Gastroesophageal sphincter (tissue), 4 donors: ENCODE measurements around the gene PACRG. TPM values are rescaled to one million over a fixed set of nuclear protein-coding genes. Genes with fewer than 3 reads are reported as not detected.

Experiments
- ATAC-seq: fragments of 150-250 bp; one replicate; pipeline ENCODE4 v1.9.1; 2016; ENCODE audit warnings: mild to moderate bottlenecking, moderate library complexity
- H3K27ac ChIP-seq, 4 donors: fragments of 200-600 bp; sonication (generic) in 3 of 4; 1 replicate in 3 of 4; 2 replicates in 1 of 4; pipeline ENCODE4 v1.5.1; 2016 to 2019
- H3K27me3 ChIP-seq: fragments of 200-600 bp; sonication (generic); one replicate; pipeline ENCODE4 v1.5.1; 2019
- H3K36me3 ChIP-seq, 2 donors: fragments of 200-600 bp; sonication (generic); one replicate each; pipeline ENCODE4 v1.5.1; 2019; ENCODE audit warnings: control low read depth in 1 of 2
- H3K4me1 ChIP-seq, 3 donors: fragments of 200-600 bp; sonication (generic); 1 replicate in 2 of 3; 2 replicates in 1 of 3; pipeline ENCODE4 v1.5.1; 2016 to 2019; ENCODE audit warnings: control low read depth in 2 of 3
- H3K4me3 ChIP-seq, 2 donors: fragments of 200-600 bp; sonication (generic); one replicate each; pipeline ENCODE4 v1.5.1; 2019; ENCODE audit warnings: mild to moderate bottlenecking in 1 of 2, moderate library complexity in 1 of 2
- H3K9me3 ChIP-seq, 3 donors: fragments of 200-600 bp; sonication (generic); one replicate each; pipeline ENCODE4 v1.5.1; 2017 to 2019; ENCODE audit warnings: control low read depth in 2 of 3
- EP300 ChIP-seq: sonication (generic); formaldehyde crosslinking; IDR thresholded peaks from one replicate; pipeline ENCODE4 v1.6.1; 2017; ENCODE audit warnings: antibody characterized with exemption, mild to moderate bottlenecking
- POLR2A ChIP-seq, 2 donors: fragments of 450-650 bp; IDR thresholded peaks; one replicate each; pipeline ENCODE4 v1.6.1; 2017; ENCODE audit warnings: antibody characterized with exemption in 2 of 2, mild to moderate bottlenecking in 2 of 2, moderate library complexity in 1 of 2
- POLR2AphosphoS5 ChIP-seq: sonication (generic); formaldehyde crosslinking; IDR thresholded peaks from one replicate; pipeline ENCODE4 v1.6.1; 2017; ENCODE audit warnings: antibody characterized with exemption
- WGBS, 2 donors: methylation state at CpG; one replicate each; pipeline ENCODE4 v1.1.5; 2018; ENCODE audit warnings: low coverage in 1 of 2; 5-methylcytosine and 5-hydroxymethylcytosine counted together
- total RNA-seq, 4 donors: library from RNA; depleted of rRNA; stranded (reverse); fragments of >200 nt; gene quantifications; one replicate each; pipeline ENCODE4 v1.1.0, GENCODE V29; 2016
- TF ChIP-seq, protein P1 (sequence below), 4 experiments: fragments of 200-600 bp in 2 of 4; fragments of 450-650 bp in 2 of 4; sonication (generic) in 1 of 4; IDR thresholded peaks; one replicate each; pipeline ENCODE4 v1.5.1; 2017 to 2019; ENCODE audit warnings: antibody characterized with exemption in 4 of 4, mild to moderate bottlenecking in 2 of 4, moderate library complexity in 2 of 4

The PACRG gene
- total RNA-seq, 4 donors from 2014 or later: 1.0 to 7.0 TPM; not detected in 2

DNA sequence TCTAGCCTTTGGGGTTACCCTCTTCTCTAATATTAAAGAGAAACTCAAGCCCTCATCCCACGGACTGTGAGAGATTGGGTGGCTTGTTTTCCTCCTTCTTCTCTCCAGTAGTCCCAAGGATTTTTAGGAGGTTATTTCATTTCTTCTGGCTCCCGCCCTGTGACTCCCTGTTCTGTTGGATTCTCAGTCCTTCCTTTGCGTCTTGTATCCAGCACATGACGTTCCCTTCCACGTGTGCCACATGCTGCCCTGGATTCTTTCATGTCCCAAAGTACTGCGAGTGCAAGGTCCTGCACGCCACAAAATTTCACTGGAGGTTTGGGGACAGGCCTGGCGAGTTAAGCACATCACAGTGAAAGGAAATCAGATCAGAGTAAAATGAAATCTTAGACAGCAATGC is 213.4 kb downstream of the PACRG start:
- TF ChIP-seq POLR2A (IDR thresholded peaks at IDR 0.05) (no peak), POLR2AphosphoS5 (no peak), EP300 (no peak)
- TF ChIP-seq, protein P1, sequence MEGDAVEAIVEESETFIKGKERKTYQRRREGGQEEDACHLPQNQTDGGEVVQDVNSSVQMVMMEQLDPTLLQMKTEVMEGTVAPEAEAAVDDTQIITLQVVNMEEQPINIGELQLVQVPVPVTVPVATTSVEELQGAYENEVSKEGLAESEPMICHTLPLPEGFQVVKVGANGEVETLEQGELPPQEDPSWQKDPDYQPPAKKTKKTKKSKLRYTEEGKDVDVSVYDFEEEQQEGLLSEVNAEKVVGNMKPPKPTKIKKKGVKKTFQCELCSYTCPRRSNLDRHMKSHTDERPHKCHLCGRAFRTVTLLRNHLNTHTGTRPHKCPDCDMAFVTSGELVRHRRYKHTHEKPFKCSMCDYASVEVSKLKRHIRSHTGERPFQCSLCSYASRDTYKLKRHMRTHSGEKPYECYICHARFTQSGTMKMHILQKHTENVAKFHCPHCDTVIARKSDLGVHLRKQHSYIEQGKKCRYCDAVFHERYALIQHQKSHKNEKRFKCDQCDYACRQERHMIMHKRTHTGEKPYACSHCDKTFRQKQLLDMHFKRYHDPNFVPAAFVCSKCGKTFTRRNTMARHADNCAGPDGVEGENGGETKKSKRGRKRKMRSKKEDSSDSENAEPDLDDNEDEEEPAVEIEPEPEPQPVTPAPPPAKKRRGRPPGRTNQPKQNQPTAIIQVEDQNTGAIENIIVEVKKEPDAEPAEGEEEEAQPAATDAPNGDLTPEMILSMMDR (IDR thresholded peaks at IDR 0.05): no peak
- Histone ChIP-seq H3K27ac (no peak overlapping the region), H3K27me3 (no peaks in the 10 kb centered on the region), H3K9me3 (peaks cover 0 to 2% (median 0%) of the 10 kb centered on the region in 3 donors), H3K36me3 (no peaks in the 10 kb centered on the region), H3K4me3 (no peak overlapping the region), H3K4me1 (no peaks in the 10 kb centered on the region)
- no peak for ATAC-seq
- 67 to 80% methylated on average over 2 to 4 of the region's 8 CpGs for WGBS, 2 donors

DNA sequence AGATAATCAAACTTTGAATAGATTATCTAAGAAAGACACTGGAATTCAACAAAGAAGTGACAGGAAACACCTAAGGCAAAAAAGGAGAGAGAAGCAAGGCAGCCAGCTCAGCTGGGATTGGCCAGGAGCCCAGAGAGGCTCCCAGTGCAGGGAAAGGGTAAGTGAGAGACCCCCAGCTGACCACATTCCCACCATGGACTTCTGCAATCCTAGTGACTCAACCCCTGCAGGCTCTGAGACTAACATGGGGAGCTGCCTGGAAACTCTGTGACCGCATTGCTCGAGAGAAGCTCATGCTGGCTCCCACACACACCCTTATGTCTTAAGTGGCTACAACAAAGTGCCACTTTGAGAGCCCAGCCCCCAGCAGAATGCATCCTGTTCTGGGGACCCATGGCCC is 215.1 kb downstream of the PACRG start:
- Histone ChIP-seq H3K4me3 (no peak overlapping the region), H3K9me3 (no peaks in the 10 kb centered on the region), H3K36me3 (no peaks in the 10 kb centered on the region), H3K27me3 (no peaks in the 10 kb centered on the region), H3K27ac (no peak overlapping the region), H3K4me1 (no peaks in the 10 kb centered on the region)
- ATAC-seq: no peak
- TF ChIP-seq, protein P1 (IDR thresholded peaks at IDR 0.05): no peak
- TF ChIP-seq EP300 (no peak), POLR2AphosphoS5 (no peak), POLR2A (IDR thresholded peaks at IDR 0.05) (no peak)
- 92 to 94% methylated on average over 2 of the region's 2 CpGs for WGBS, 2 donors

DNA sequence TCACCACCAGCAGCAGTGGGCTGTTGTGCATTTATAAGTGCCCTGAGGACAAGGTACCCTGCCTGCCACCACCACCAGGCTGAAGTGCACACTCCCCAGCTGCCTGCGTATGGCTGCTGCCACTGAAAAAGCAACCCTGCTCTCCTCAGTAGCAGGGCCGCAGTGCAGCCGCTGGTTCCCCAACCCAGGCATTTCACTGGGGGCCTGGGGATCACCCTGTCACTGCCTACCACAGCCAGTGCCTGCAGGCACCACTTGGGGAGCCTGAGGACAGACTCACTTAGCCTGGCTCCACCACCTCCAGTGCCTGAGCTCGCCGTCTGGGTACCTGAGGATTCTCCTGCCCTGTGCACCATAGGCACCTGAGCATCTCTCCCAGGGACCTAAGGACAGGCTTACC is 215.6 kb downstream of the PACRG start:
- no peak for ATAC-seq
- Histone ChIP-seq H3K4me3 (no peak overlapping the region), H3K4me1 (no peaks in the 10 kb centered on the region), H3K36me3 (no peaks in the 10 kb centered on the region), H3K27me3 (no peaks in the 10 kb centered on the region), H3K9me3 (no peaks in the 10 kb centered on the region), H3K27ac (no peak overlapping the region)
- WGBS, 2 donors: 100% methylated on average over 2 of the region's 5 CpGs; no CpG with 5 or more reads in 1 of the 2 donors
- TF ChIP-seq POLR2AphosphoS5 (no peak), EP300 (no peak), POLR2A (IDR thresholded peaks at IDR 0.05) (no peak)
- TF ChIP-seq, protein P1 (IDR thresholded peaks at IDR 0.05): no peak

DNA sequence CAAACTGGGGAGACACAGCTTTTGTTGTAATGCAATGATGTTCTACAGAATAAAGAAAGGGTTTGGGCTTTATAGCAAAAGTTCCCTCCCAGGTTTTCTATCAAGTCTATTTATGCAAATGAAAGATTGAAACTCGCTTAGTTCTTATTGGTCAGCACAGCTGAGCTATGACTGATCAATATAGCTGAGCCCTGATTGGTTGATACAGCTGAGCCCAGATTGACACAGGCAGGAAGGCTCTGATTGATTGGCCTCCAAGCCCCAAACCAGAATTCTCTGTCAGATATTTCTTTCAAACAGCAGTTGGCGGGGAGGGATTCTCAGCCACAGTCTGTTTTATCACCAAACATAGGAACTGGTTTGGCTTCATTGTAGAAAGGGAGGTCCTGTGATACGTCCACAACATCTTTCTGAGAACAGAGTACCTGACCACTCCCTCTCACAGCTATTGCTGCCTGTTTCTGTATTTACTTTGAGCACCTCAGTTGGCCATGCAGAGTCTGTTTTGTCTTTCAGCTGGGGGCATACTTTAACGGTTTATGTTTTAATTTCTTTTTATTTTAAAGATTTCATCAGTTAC is 223.5 kb downstream of the PACRG start:
- 59 to 82% methylated on average over 2 to 3 of the region's 4 CpGs for WGBS, 2 donors
- H3K4me1 ChIP-seq: no peaks in the 10 kb centered on the region
- no peak overlapping the region for H3K27ac ChIP-seq
- no peak overlapping the region for H3K4me3 ChIP-seq
- no peak for ATAC-seq
- TF ChIP-seq POLR2A (IDR thresholded peaks at IDR 0.05) (no peak), POLR2AphosphoS5 (no peak), EP300 (no peak)
- TF ChIP-seq, protein P1 (IDR thresholded peaks at IDR 0.05): no peak
- H3K36me3 ChIP-seq: no peaks in the 10 kb centered on the region
- H3K27me3 ChIP-seq: no peaks in the 10 kb centered on the region
- no peaks in the 10 kb centered on the region for H3K9me3 ChIP-seq

DNA sequence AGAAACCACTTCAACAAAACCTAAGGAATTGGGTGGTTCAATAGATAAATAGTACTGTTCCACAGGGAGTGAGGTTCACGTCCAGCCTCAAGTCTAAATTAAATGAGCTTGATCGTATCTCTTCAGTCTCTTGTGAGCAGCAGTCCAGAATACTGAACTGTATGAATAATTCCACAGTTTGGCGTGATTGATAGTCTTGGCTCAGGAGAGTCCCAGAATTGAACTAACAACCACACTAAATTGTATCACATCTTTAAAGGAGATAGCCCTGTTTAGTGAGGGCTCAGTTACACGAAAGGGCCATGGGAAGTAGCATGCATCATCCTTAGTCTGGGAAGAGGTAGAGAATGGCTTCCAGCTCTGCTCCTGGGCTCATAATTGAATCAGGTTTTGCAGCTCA is 224.6 kb downstream of the PACRG start:
- WGBS, 2 donors: 79% methylated on average over 4 of the region's 4 CpGs; no CpG with 5 or more reads in 1 of the 2 donors
- no peak for ATAC-seq

More for the DNA sequence above, 224.6 kb downstream of the PACRG start:
- TF ChIP-seq, protein P1 (IDR thresholded peaks at IDR 0.05): no peak
- TF ChIP-seq POLR2AphosphoS5: no peak
- H3K36me3 ChIP-seq: no peaks in the 10 kb centered on the region
- no peak overlapping the region for H3K4me3 ChIP-seq
- H3K9me3 ChIP-seq: no peaks in the 10 kb centered on the region
- no peaks in the 10 kb centered on the region for H3K4me1 ChIP-seq
- no peak overlapping the region for H3K27ac ChIP-seq
- H3K27me3 ChIP-seq: no peaks in the 10 kb centered on the region
